KMS-11 (cell line): ENCODE measurements around the gene EDRF1.
"Not testable (repeated sequence)": the region's sequence is repeated elsewhere in the genome, so short reads cannot be mapped to it uniquely, and the experiment has no call there.

Source experiments
- H2AFZ ChIP-seq: fragments of 200-600 bp; sonication (generic); 2 replicates; pipeline ENCODE4 v1.6.1; 2016; ENCODE audit warnings: antibody characterized with exemption, mixed run types, low read depth
- H3K27ac ChIP-seq: fragments of 200-600 bp; sonication (generic); 2 replicates; pipeline ENCODE4 v1.6.1; 2016; ENCODE audit warnings: mild to moderate bottlenecking, mixed run types
- H3K27me3 ChIP-seq: fragments of 200-600 bp; sonication (generic); 2 replicates; pipeline ENCODE4 v1.6.1; 2017; ENCODE audit warnings: mild to moderate bottlenecking, low read depth, mixed run types, moderate library complexity; ENCODE audit not compliant: insufficient read depth
- H3K36me3 ChIP-seq: fragments of 200-600 bp; sonication (generic); 2 replicates; pipeline ENCODE4 v1.6.1; 2017; ENCODE audit warnings: mild to moderate bottlenecking, mixed run types; ENCODE audit not compliant: insufficient read depth
- H3K4me1 ChIP-seq: fragments of 200-600 bp; sonication (generic); 2 replicates; pipeline ENCODE4 v1.6.1; 2016; ENCODE audit warnings: mild to moderate bottlenecking, low read depth, mixed run types; ENCODE audit not compliant: poor library complexity, severe bottlenecking
- H3K4me2 ChIP-seq: fragments of 200-600 bp; sonication (generic); 2 replicates; pipeline ENCODE4 v1.7.0; 2016; ENCODE audit warnings: mild to moderate bottlenecking, mixed run types
- H3K4me3 ChIP-seq: fragments of 200-600 bp; sonication (generic); IDR thresholded peaks from 2 replicates; pipeline ENCODE4 v1.6.1; 2017; ENCODE audit warnings: low read depth, low read length, mixed read lengths; ENCODE audit not compliant: insufficient read depth
- H3K79me2 ChIP-seq: fragments of 200-600 bp; sonication (generic); 2 replicates; pipeline ENCODE4 v1.6.1; 2016; ENCODE audit warnings: low read depth, mixed run types; ENCODE audit not compliant: insufficient read depth
- H3K9ac ChIP-seq: fragments of 200-600 bp; sonication (generic); 2 replicates; pipeline ENCODE4 v1.6.1; 2016; ENCODE audit warnings: mild to moderate bottlenecking, mixed run types
- H4K20me1 ChIP-seq: fragments of 200-600 bp; sonication (generic); 2 replicates; pipeline ENCODE4 v1.6.1; 2016; ENCODE audit warnings: mild to moderate bottlenecking, mixed run types; ENCODE audit not compliant: insufficient read depth
- CTCF ChIP-seq: fragments of 200-600 bp; sonication (generic); conservative IDR thresholded peaks from 2 replicates; pipeline ENCODE4 v1.6.1; 2017; ENCODE audit warnings: low read depth, mild to moderate bottlenecking, antibody characterized with exemption, low read length, moderate library complexity, mixed read lengths

The EDRF1 gene

GRCh38 chr10:125694883-125695282 lies 24.6 kb upstream of the EDRF1 start:
- Histone ChIP-seq H3K4me1 (no peaks in the 10 kb centered on the region), H4K20me1 (no peaks in the 10 kb centered on the region), H3K27me3 (no peaks in the 10 kb centered on the region), H3K9ac (no peak overlapping the region), H3K79me2 (no peaks in the 10 kb centered on the region), H2AFZ (no peak overlapping the region), H3K27ac (no peak overlapping the region), H3K4me3 (no peak overlapping the region), H3K36me3 (no peaks in the 10 kb centered on the region), H3K4me2 (no peak overlapping the region)
- TF ChIP-seq CTCF: no peak

GRCh38 chr10:125696884-125697283 lies 22.6 kb upstream of the EDRF1 start:
- H3K36me3 ChIP-seq, H3K4me2 ChIP-seq, H3K27me3 ChIP-seq, H3K4me3 ChIP-seq, H3K79me2 ChIP-seq, H3K4me1 ChIP-seq, H3K27ac ChIP-seq, H4K20me1 ChIP-seq, H3K9ac ChIP-seq, H2AFZ ChIP-seq: not testable (repeated sequence)

- Histone ChIP-seq H3K36me3 (no peaks in the 10 kb centered on the region), H3K4me1 (no peaks in the 10 kb centered on the region), H3K79me2 (no peaks in the 10 kb centered on the region), H3K9ac (no peak overlapping the region), H4K20me1 (no peaks in the 10 kb centered on the region), H3K27ac (no peak overlapping the region), H3K4me3 (no peak overlapping the region), H3K4me2 (no peak overlapping the region), H2AFZ (no peak overlapping the region), H3K27me3 (no peaks in the 10 kb centered on the region)
- no peak for TF ChIP-seq CTCF
Measured at GRCh38 chr10:125698481-125698998, 21.0 kb upstream of the EDRF1 start.

- H4K20me1 ChIP-seq: no peaks in the 10 kb centered on the region
- no peak overlapping the region for H2AFZ ChIP-seq
- H3K27me3 ChIP-seq: no peaks in the 10 kb centered on the region
- no peak overlapping the region for H3K9ac ChIP-seq
- H3K36me3 ChIP-seq: no peaks in the 10 kb centered on the region
- H3K27ac ChIP-seq: no peak overlapping the region
- no peak overlapping the region for H3K4me3 ChIP-seq
- no peak for TF ChIP-seq CTCF
- H3K4me2 ChIP-seq: no peak overlapping the region
- H3K4me1 ChIP-seq: no peaks in the 10 kb centered on the region
- no peaks in the 10 kb centered on the region for H3K79me2 ChIP-seq
Measured at GRCh38 chr10:125699562-125700143, 19.9 kb upstream of the EDRF1 start.

GRCh38 chr10:125700355-125700911 lies 19.1 kb upstream of the EDRF1 start:
- Histone ChIP-seq H3K36me3 (no peaks in the 10 kb centered on the region), H4K20me1 (no peaks in the 10 kb centered on the region), H3K4me3 (no peak overlapping the region), H3K27me3 (no peaks in the 10 kb centered on the region), H3K4me2 (no peak overlapping the region), H3K9ac (no peak overlapping the region), H3K79me2 (no peaks in the 10 kb centered on the region), H3K27ac (no peak overlapping the region), H2AFZ (no peak overlapping the region), H3K4me1 (no peaks in the 10 kb centered on the region)
- TF ChIP-seq CTCF: no peak
